Measurements from ENCODE around the gene TWIST2.

- TF ChIP-seq, protein P1, sequence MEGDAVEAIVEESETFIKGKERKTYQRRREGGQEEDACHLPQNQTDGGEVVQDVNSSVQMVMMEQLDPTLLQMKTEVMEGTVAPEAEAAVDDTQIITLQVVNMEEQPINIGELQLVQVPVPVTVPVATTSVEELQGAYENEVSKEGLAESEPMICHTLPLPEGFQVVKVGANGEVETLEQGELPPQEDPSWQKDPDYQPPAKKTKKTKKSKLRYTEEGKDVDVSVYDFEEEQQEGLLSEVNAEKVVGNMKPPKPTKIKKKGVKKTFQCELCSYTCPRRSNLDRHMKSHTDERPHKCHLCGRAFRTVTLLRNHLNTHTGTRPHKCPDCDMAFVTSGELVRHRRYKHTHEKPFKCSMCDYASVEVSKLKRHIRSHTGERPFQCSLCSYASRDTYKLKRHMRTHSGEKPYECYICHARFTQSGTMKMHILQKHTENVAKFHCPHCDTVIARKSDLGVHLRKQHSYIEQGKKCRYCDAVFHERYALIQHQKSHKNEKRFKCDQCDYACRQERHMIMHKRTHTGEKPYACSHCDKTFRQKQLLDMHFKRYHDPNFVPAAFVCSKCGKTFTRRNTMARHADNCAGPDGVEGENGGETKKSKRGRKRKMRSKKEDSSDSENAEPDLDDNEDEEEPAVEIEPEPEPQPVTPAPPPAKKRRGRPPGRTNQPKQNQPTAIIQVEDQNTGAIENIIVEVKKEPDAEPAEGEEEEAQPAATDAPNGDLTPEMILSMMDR (IDR thresholded peaks at IDR 0.05), result no peak
- TF ChIP-seq POLR2AphosphoS5 (IDR thresholded peaks at IDR 0.05), result no peak
Observed at GRCh38 chr2:238904177-238904576, 56.3 kb downstream of the TWIST2 start.

All from prostate gland (tissue), 2 donors.